H1 (cell line): Measurements from ENCODE around the gene RGS14. TPM values are rescaled to one million over a fixed set of nuclear protein-coding genes. Genes with fewer than 3 reads are reported as not detected.

Source experiments
- CTCF ChIA-PET: fragments of 300-600 bp; sonication (Branson Sonifier 250); formaldehyde crosslinking; loops from one replicate; lab custom pipeline; 2021; ENCODE audit not compliant: partially characterized antibody; lab: Charles Lee
- POLR2A ChIA-PET: fragments of 300-600 bp; sonication (Branson Sonifier 250); formaldehyde crosslinking; loops from one replicate; lab custom pipeline; 2021; ENCODE audit warnings: inconsistent platforms; ENCODE audit not compliant: partially characterized antibody; lab: Charles Lee
- DNase-seq, 2 experiments: peaks; one replicate each; pipeline versions ENCODE4 v3.0.0 to v3.0.0-alpha.2; 2010 to 2022; ENCODE audit warnings: low spot score in 2 of 2, low read depth in 1 of 2, mixed read lengths in 1 of 2
- FAIRE-seq: peaks from 2 replicates; lab custom pipeline; 2011; peaks lifted over from hg19 to GRCh38; lab: Jason Lieb, UNC
- H2AFZ ChIP-seq: 2 replicates; pipeline ENCODE4 v1.8.1; 2012; ENCODE audit warnings: low read length, inconsistent platforms
- H2AK5ac ChIP-seq: 2 replicates; pipeline ENCODE4 v1.6.1; 2013; ENCODE audit warnings: low read depth, low read length
- H2BK120ac ChIP-seq: replicated peaks from 2 replicates; pipeline ENCODE3; 2013; ENCODE audit warnings: low read depth, low read length, inconsistent platforms
- H2BK12ac ChIP-seq: 2 replicates; pipeline ENCODE4 v1.6.1; 2013; ENCODE audit warnings: low read depth, low read length
- H2BK15ac ChIP-seq: 2 replicates; pipeline ENCODE4 v1.6.1; 2013; ENCODE audit warnings: low read length
- H2BK20ac ChIP-seq: 2 replicates; pipeline ENCODE4 v1.6.1; 2013; ENCODE audit warnings: low read length
- H2BK5ac ChIP-seq: 2 replicates; pipeline ENCODE4 v1.6.1; 2013; ENCODE audit warnings: low read depth, low read length
- H3K14ac ChIP-seq: 2 replicates; pipeline ENCODE4 v1.6.1; 2013; ENCODE audit warnings: inconsistent platforms; ENCODE audit not compliant: insufficient read length
- H3K18ac ChIP-seq: 2 replicates; pipeline ENCODE4 v1.6.1; 2013; ENCODE audit warnings: low read length; ENCODE audit errors: extremely low read depth
- H3K23ac ChIP-seq: 2 replicates; pipeline ENCODE4 v1.6.1; 2013; ENCODE audit warnings: inconsistent platforms; ENCODE audit not compliant: insufficient read length
- H3K23me2 ChIP-seq: 2 replicates; pipeline ENCODE4 v1.6.1; 2013; ENCODE audit warnings: low read depth, low read length
- H3K27ac ChIP-seq: 2 replicates; pipeline ENCODE4 v1.6.1; 2011; ENCODE audit warnings: low read depth, low read length, inconsistent platforms
- H3K27me3 ChIP-seq, 4 experiments: replicated peaks in 1 of 4; 1 replicate in 1 of 4; 2 replicates in 3 of 4; pipeline versions ENCODE4 v1.6.1 to v1.8.1; 2011 to 2013; ENCODE audit warnings: low read length in 3 of 4, mild to moderate bottlenecking in 3 of 4, inconsistent platforms in 2 of 4, mixed read lengths in 2 of 4, moderate library complexity in 1 of 4; ENCODE audit not compliant: control insufficient read depth in 3 of 4, insufficient read depth in 3 of 4; ENCODE audit errors: extremely low read depth in 1 of 4
- H3K36me3 ChIP-seq, 4 experiments: 2 replicates each; pipeline versions ENCODE4 v1.6.1 to v1.8.1; 2011 to 2013; ENCODE audit warnings: mild to moderate bottlenecking in 4 of 4, low read length in 3 of 4, moderate library complexity in 2 of 4, control low read depth in 1 of 4, inconsistent platforms in 1 of 4; ENCODE audit not compliant: insufficient read depth in 4 of 4, control insufficient read depth in 2 of 4
- H3K4ac ChIP-seq: replicated peaks from 2 replicates; pipeline ENCODE3; 2013; ENCODE audit warnings: low read length, low read depth, mixed read lengths, inconsistent platforms; ENCODE audit not compliant: insufficient read length
- H3K4me1 ChIP-seq, 4 experiments: replicated peaks in 1 of 4; 1 replicate in 1 of 4; 2 replicates in 3 of 4; pipeline versions ENCODE4 v1.6.1 to v1.8.1; 2011 to 2013; ENCODE audit warnings: low read length in 3 of 4, inconsistent platforms in 2 of 4, mixed read lengths in 1 of 4; ENCODE audit not compliant: insufficient read depth in 4 of 4, control insufficient read depth in 3 of 4
- H3K4me2 ChIP-seq, 2 experiments: 2 replicates each; pipeline versions ENCODE4 v1.6.1 to v1.8.1; 2011 to 2013; ENCODE audit warnings: low read depth in 2 of 2, low read length in 2 of 2, control low read depth in 1 of 2, inconsistent platforms in 1 of 2, mild to moderate bottlenecking in 1 of 2; ENCODE audit not compliant: insufficient read depth in 1 of 2
- H3K4me3 ChIP-seq, 4 experiments: fragments of 200-600, 300-600 bp in 1 of 4; sonication (generic), shearing (Covaris generic), sonication (Bioruptor Twin) in 1 of 4; 2 replicates each; pipeline versions ENCODE4 v1.5.1 to v1.8.1; 2011 to 2016; ENCODE audit warnings: low read length in 4 of 4, low read depth in 3 of 4, control low read depth in 2 of 4, inconsistent platforms in 2 of 4, mild to moderate bottlenecking in 2 of 4, mixed read lengths in 1 of 4, moderate library complexity in 1 of 4; ENCODE audit not compliant: insufficient read depth in 2 of 4; ENCODE audit errors: extremely low read depth in 1 of 4
- H3K56ac ChIP-seq: replicated peaks from 2 replicates; pipeline ENCODE3; 2013; ENCODE audit warnings: low read depth, mild to moderate bottlenecking, mixed read lengths, low read length, inconsistent platforms; ENCODE audit not compliant: insufficient read length
- H3K79me1 ChIP-seq: 2 replicates; pipeline ENCODE4 v1.6.1; 2013; ENCODE audit warnings: low read depth, low read length, control low read depth
- H3K79me2 ChIP-seq, 2 experiments: 2 replicates each; pipeline versions ENCODE4 v1.6.1 to v1.8.1; 2012 to 2013; ENCODE audit warnings: low read length in 2 of 2, mild to moderate bottlenecking in 2 of 2, inconsistent platforms in 1 of 2; ENCODE audit not compliant: insufficient read depth in 2 of 2, control insufficient read depth in 1 of 2
- H3K9ac ChIP-seq, 4 experiments: replicated peaks in 1 of 4; 1 replicate in 1 of 4; 2 replicates in 3 of 4; pipeline versions ENCODE4 v1.6.1 to v1.8.1; 2011 to 2013; ENCODE audit warnings: low read depth in 3 of 4, low read length in 3 of 4, control low read depth in 2 of 4, mild to moderate bottlenecking in 2 of 4, moderate library complexity in 2 of 4, inconsistent platforms in 1 of 4; ENCODE audit errors: extremely low read depth in 1 of 4
- H3K9me3 ChIP-seq, 2 experiments: 2 replicates each; pipeline versions ENCODE4 v1.6.1 to v1.8.1; 2012 to 2013; ENCODE audit warnings: mild to moderate bottlenecking in 2 of 2, moderate library complexity in 2 of 2, control low read depth in 1 of 2, inconsistent platforms in 1 of 2, low read depth in 1 of 2, low read length in 1 of 2, mixed read lengths in 1 of 2; ENCODE audit not compliant: insufficient read depth in 2 of 2
- H4K20me1 ChIP-seq, 2 experiments: replicated peaks in 1 of 2; 2 replicates each; pipeline versions ENCODE3 to v1.8.1; 2011 to 2013; ENCODE audit warnings: inconsistent platforms in 2 of 2, low read length in 2 of 2, mild to moderate bottlenecking in 1 of 2; ENCODE audit not compliant: insufficient read depth in 2 of 2, control insufficient read depth in 1 of 2
- H4K5ac ChIP-seq: 2 replicates; pipeline ENCODE4 v1.6.1; 2013; ENCODE audit warnings: low read length, low read depth, mixed read lengths, inconsistent platforms; ENCODE audit not compliant: insufficient read length
- H4K8ac ChIP-seq: 2 replicates; pipeline ENCODE4 v1.8.0; 2013; ENCODE audit warnings: mild to moderate bottlenecking, moderate library complexity, low read length, inconsistent platforms; ENCODE audit not compliant: insufficient read depth; ENCODE audit errors: extremely low read depth
- H4K91ac ChIP-seq: replicated peaks from 2 replicates; pipeline ENCODE3; 2013; ENCODE audit warnings: low read length, mixed read lengths, inconsistent platforms; ENCODE audit not compliant: insufficient read length
- CHD2 ChIP-seq: IDR thresholded peaks from 2 replicates; pipeline ENCODE4 v1.6.1; 2012; ENCODE audit warnings: low read length, improper control_type of control experiment
- GTF2F1 ChIP-seq: IDR thresholded peaks from 2 replicates; pipeline ENCODE4 v1.6.1; 2012; ENCODE audit warnings: low read depth, low read length, improper control_type of control experiment, borderline replicate concordance
- POU5F1 ChIP-seq: IDR thresholded peaks from 2 replicates; pipeline ENCODE4 v1.6.1; 2011; ENCODE audit warnings: low read depth, mild to moderate bottlenecking, low read length, moderate library complexity
- RFX5 ChIP-seq: IDR thresholded peaks from 2 replicates; pipeline ENCODE4 v1.6.1; 2011; ENCODE audit warnings: low read depth, low read length, improper control_type of control experiment, borderline replicate concordance
- WGBS, 2 experiments: shearing (Covaris generic) in 1 of 2; methylation state at CpG; one replicate each; pipeline versions ENCODE4 v1.1.6 to v1.1.7; 2013 to 2015; ENCODE audit warnings: low lambda C conversion rate in 2 of 2, mixed read lengths in 2 of 2, inconsistent platforms in 1 of 2, low coverage in 1 of 2, missing lambda C conversion rate in 1 of 2; ENCODE audit not compliant: insufficient replicate concordance in 2 of 2, insufficient coverage in 1 of 2, insufficient read length in 1 of 2; ENCODE audit errors: extremely low coverage in 1 of 2, missing lambda C conversion rate in 1 of 2; 5-methylcytosine and 5-hydroxymethylcytosine counted together
- polyA plus RNA-seq, 7 experiments: library from polyadenylated mRNA; depleted of rRNA in 3 of 7; stranded (reverse) in 5 of 7; unstranded in 2 of 7; fragments of >200 nt in 5 of 7; fragments of 200-250 nt in 2 of 7; gene quantifications; 1 replicate in 5 of 7; 2 replicates in 1 of 7; 4 replicates in 1 of 7; pipeline versions ENCODE4 v1.2.1 to v1.2.3, GENCODE V29; 2011 to 2013; ENCODE audit warnings: missing spikeins in 2 of 7, mixed read lengths in 2 of 7
- total RNA-seq: library from RNA; stranded (reverse); fragmentation: NEBNext Ultra II Directional; extraction: Animal tissue kit (Norgen Biotek cat#: 25700); gene quantifications from 2 replicates; pipeline ENCODE4 v1.2.1, GENCODE V29; 2021
- TF ChIP-seq, protein P1 (sequence below): IDR thresholded peaks from 2 replicates; pipeline ENCODE4 v1.6.1; 2012; ENCODE audit warnings: low read length, inconsistent platforms

Gene RGS14
- total and polyA plus RNA-seq, 2 of the 8 experiments (the other 6 are each of a cell fraction or from before 2014, with no cell fraction given): 24.4 to 46.1 TPM

- peak overlapping the region; percentile 63; the same call in 1 of the 2 replicates for H4K8ac ChIP-seq
- POLR2A ChIA-PET: interaction anchor here (0.8 to 1.7 kb wide), 4 partner anchors 14 to 97 kb away, joined by 3 to 4 read pairs (median 3); no protein-coding TSS in a partner anchor
- H3K23ac ChIP-seq: no peak overlapping the region
- H2AFZ ChIP-seq: no peak overlapping the region
- no peaks in the 10 kb centered on the region for H4K20me1 ChIP-seq
- no peak overlapping the region for H3K56ac ChIP-seq
- H3K79me1 ChIP-seq: no peaks in the 10 kb centered on the region
- H3K18ac ChIP-seq: no peak overlapping the region
- no peak overlapping the region for H3K14ac ChIP-seq
- no peaks in the 10 kb centered on the region for H3K79me2 ChIP-seq
- peaks cover 2% of the 10 kb centered on the region; the same call in 1 of the 2 replicates for H3K23me2 ChIP-seq
- 92% methylated on average over 5 of the region's 5 CpGs; no CpG with 5 or more reads in 1 of the 2 experiments for WGBS, 2 experiments
- H3K4me3 ChIP-seq: no peak overlapping the region
- FAIRE-seq (no peak), DNase-seq (no peak)
- H3K4ac ChIP-seq: no peak overlapping the region
- no peak overlapping the region for H3K27ac ChIP-seq
- no peak overlapping the region for H2BK5ac ChIP-seq
- peaks cover 0 to 8% (median 1%) of the 10 kb centered on the region in 4 experiments; a peak in 3 of 7 replicates for H3K27me3 ChIP-seq
- no peak overlapping the region for H4K91ac ChIP-seq
- H3K9me3 ChIP-seq: no peaks in the 10 kb centered on the region
- H2AK5ac ChIP-seq: no peak overlapping the region
- no peak overlapping the region for H2BK20ac ChIP-seq
- no peak overlapping the region for H4K5ac ChIP-seq
- CTCF ChIA-PET: interaction anchor here (1.1 to 11.2 kb wide), 5 partner anchors 10 to 45 kb away, joined by 3 to 142 read pairs (median 5); no protein-coding TSS in a partner anchor
- H2BK12ac ChIP-seq: no peak overlapping the region
- H2BK120ac ChIP-seq: no peak overlapping the region
- no peak overlapping the region for H2BK15ac ChIP-seq
- no peak overlapping the region for H3K4me2 ChIP-seq
- TF ChIP-seq, protein P1, sequence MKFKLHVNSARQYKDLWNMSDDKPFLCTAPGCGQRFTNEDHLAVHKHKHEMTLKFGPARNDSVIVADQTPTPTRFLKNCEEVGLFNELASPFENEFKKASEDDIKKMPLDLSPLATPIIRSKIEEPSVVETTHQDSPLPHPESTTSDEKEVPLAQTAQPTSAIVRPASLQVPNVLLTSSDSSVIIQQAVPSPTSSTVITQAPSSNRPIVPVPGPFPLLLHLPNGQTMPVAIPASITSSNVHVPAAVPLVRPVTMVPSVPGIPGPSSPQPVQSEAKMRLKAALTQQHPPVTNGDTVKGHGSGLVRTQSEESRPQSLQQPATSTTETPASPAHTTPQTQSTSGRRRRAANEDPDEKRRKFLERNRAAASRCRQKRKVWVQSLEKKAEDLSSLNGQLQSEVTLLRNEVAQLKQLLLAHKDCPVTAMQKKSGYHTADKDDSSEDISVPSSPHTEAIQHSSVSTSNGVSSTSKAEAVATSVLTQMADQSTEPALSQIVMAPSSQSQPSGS: no peak
- TF ChIP-seq CHD2: no peak
- no peak for TF ChIP-seq POU5F1
- TF ChIP-seq GTF2F1: no peak
- no peak for TF ChIP-seq RFX5
- no peaks in the 10 kb centered on the region for H3K36me3 ChIP-seq
- no peak overlapping the region for H3K9ac ChIP-seq
- peaks cover 0 to 10% (median 6%) of the 10 kb centered on the region in 4 experiments; a peak in 6 of 7 replicates for H3K4me1 ChIP-seq
Measured at GRCh38 chr5:177358370-177358819, 671 bp downstream of the RGS14 start.
